HepG2 (cell line): Measurements from ENCODE around the gene DDX31. TPM values are rescaled to one million over a fixed set of nuclear protein-coding genes. Genes with fewer than 3 reads are reported as not detected.
A peak's percentile ranks its signal among the peaks of the same experiment; 100 is the strongest.

Experiments used
- ATAC-seq: fragments of 200-7000 bp; cut with Tn5 transposase; 3 replicates; pipeline ENCODE4 v1.9.1; 2020; ENCODE audit warnings: mild to moderate bottlenecking, moderate library complexity
- BruUV-seq: library from RNA; stranded (reverse); fragments of 400-500 nt; replicated peaks from 2 replicates; lab custom pipeline; 2021; lab: Mats Ljungman, UMichigan
- CTCF ChIA-PET: fragments of 300-600 bp; formaldehyde crosslinking; extraction: SDS; loops from one replicate; lab custom pipeline; 2021; ENCODE audit warnings: low total read pairs, inconsistent platforms, low intra/inter-chr PET ratio; lab: Yijun Ruan, JAX
- POLR2A ChIA-PET: fragments of 350-600 bp; sonication (Branson Sonifier 250); formaldehyde crosslinking; loops from one replicate; lab custom pipeline; 2020; ENCODE audit warnings: antibody characterized with exemption, inconsistent platforms; lab: Yijun Ruan, JAX
- DNase-seq: peaks from one replicate; pipeline ENCODE4 v3.0.0-alpha.2; 2015; ENCODE audit warnings: low spot score
- FAIRE-seq: peaks from 3 replicates; lab custom pipeline; 2011; peaks lifted over from hg19 to GRCh38; lab: Jason Lieb, UNC
- H2AFZ ChIP-seq: one replicate; pipeline ENCODE4 v1.6.1; 2011; ENCODE audit warnings: low read length, inconsistent platforms
- H3K27ac ChIP-seq: fragments of 300-600 bp; 3 replicates; pipeline ENCODE4 v1.8.0; 2011; ENCODE audit warnings: mixed run types, mild to moderate bottlenecking, mixed read lengths, low read length, inconsistent platforms; ENCODE audit not compliant: insufficient read depth; ENCODE audit errors: extremely low read length
- H3K27me3 ChIP-seq, 2 experiments: fragments of 200-600 bp in 1 of 2; 2 replicates in 1 of 2; 3 replicates in 1 of 2; pipeline versions ENCODE4 v1.6.0 to v1.8.0; 2011; ENCODE audit warnings: low read length in 2 of 2, mild to moderate bottlenecking in 2 of 2, moderate library complexity in 2 of 2, inconsistent platforms in 1 of 2; ENCODE audit not compliant: insufficient read depth in 2 of 2, control insufficient read depth in 1 of 2
- H3K36me3 ChIP-seq, 2 experiments: fragments of 200-600 bp in 1 of 2; replicated peaks in 1 of 2; 2 replicates in 1 of 2; 3 replicates in 1 of 2; pipeline versions ENCODE4 v1.5.1 to v1.8.0; 2011; ENCODE audit warnings: low read length in 2 of 2, inconsistent platforms in 1 of 2; ENCODE audit not compliant: insufficient read depth in 2 of 2, control insufficient read depth in 1 of 2
- H3K4me1 ChIP-seq: 2 replicates; pipeline ENCODE4 v1.5.1; 2012; ENCODE audit warnings: low read length, inconsistent platforms; ENCODE audit not compliant: insufficient read depth
- H3K4me2 ChIP-seq: 2 replicates; pipeline ENCODE4 v1.6.0; 2011; ENCODE audit warnings: low read depth, low read length, inconsistent platforms
- H3K4me3 ChIP-seq, 3 experiments: fragments of 200-600 bp in 1 of 3; sonication (generic), shearing (Covaris generic) in 1 of 3; replicated peaks in 1 of 3; 2 replicates each; pipeline ENCODE4 v1.5.1; 2011 to 2016; ENCODE audit warnings: low read length in 3 of 3, inconsistent platforms in 2 of 3, low read depth in 2 of 3, mild to moderate bottlenecking in 2 of 3, control low read depth in 1 of 3, mixed read lengths in 1 of 3; ENCODE audit not compliant: insufficient read depth in 1 of 3
- H3K79me2 ChIP-seq: one replicate; pipeline ENCODE4 v1.6.1; 2011; ENCODE audit warnings: low read length, inconsistent platforms; ENCODE audit not compliant: insufficient read depth
- H3K9ac ChIP-seq: 2 replicates; pipeline ENCODE4 v1.6.0; 2011; ENCODE audit warnings: mild to moderate bottlenecking, low read depth, low read length, inconsistent platforms; ENCODE audit not compliant: insufficient read depth
- H3K9me3 ChIP-seq: 2 replicates; pipeline ENCODE4 v1.5.1; 2012; ENCODE audit warnings: mild to moderate bottlenecking, low read length
- H4K20me1 ChIP-seq: 2 replicates; pipeline ENCODE4 v1.6.0; 2011; ENCODE audit warnings: inconsistent platforms, mild to moderate bottlenecking, low read length, moderate library complexity; ENCODE audit not compliant: insufficient read depth
- CEBPG ChIP-seq: IDR thresholded peaks from 2 replicates; pipeline ENCODE4 v1.6.1; 2016
- HMG20A ChIP-seq: IDR thresholded peaks from 2 replicates; pipeline ENCODE4 v1.6.1; 2016; ENCODE audit warnings: borderline replicate concordance
- IRF1 ChIP-seq: sonication (generic); formaldehyde crosslinking; IDR thresholded peaks from 2 replicates; pipeline ENCODE4 v1.4.0; 2020; ENCODE audit warnings: low read depth, mild to moderate bottlenecking, missing genetic modification reagents
- KLF12 ChIP-seq: sonication (generic); formaldehyde crosslinking; IDR thresholded peaks from 2 replicates; pipeline ENCODE4 v1.4.0; 2020; ENCODE audit warnings: missing genetic modification reagents, borderline replicate concordance
- MAFF ChIP-seq: IDR thresholded peaks from 2 replicates; pipeline ENCODE4 v1.6.1; 2011; ENCODE audit warnings: low read depth, low read length, improper control_type of control experiment
- MAFK ChIP-seq, 2 experiments: IDR thresholded peaks in 1 of 2; conservative IDR thresholded peaks in 1 of 2; 2 replicates each; pipeline ENCODE4 v1.6.1; 2011; ENCODE audit warnings: improper control_type of control experiment in 2 of 2, low read length in 2 of 2
- TFE3 ChIP-seq: IDR thresholded peaks from 2 replicates; pipeline ENCODE4 v1.6.1; 2016
- ZBTB7A ChIP-seq: sonication (generic); formaldehyde crosslinking; IDR thresholded peaks from 2 replicates; pipeline ENCODE4 v1.8.0; 2022; ENCODE audit warnings: mild to moderate bottlenecking, missing genetic modification reagents
- ZNF124 ChIP-seq: sonication (generic); formaldehyde crosslinking; IDR thresholded peaks from 2 replicates; pipeline ENCODE4 v1.4.0; 2020; ENCODE audit warnings: missing genetic modification reagents
- ZNF598 ChIP-seq: sonication (generic); formaldehyde crosslinking; IDR thresholded peaks from 2 replicates; pipeline ENCODE4 v1.5.1; 2020; ENCODE audit warnings: mild to moderate bottlenecking, missing genetic modification reagents, borderline replicate concordance
- WGBS: methylation state at CpG from one replicate; pipeline ENCODE4 v1.1.6; 2017; ENCODE audit warnings: low lambda C conversion rate; 5-methylcytosine and 5-hydroxymethylcytosine counted together
- in situ Hi-C: cut with HindIII; loops from 2 replicates; pipeline ENCODE4 v1.10.0; 2017; ENCODE audit warnings: low pct_unique_long_range_greater_than_20kb; ENCODE audit not compliant: extremely low pct_ligation_motif_present
- intact Hi-C: fragments of 100-400 bp; cut with micrococcal nuclease; formaldehyde crosslinking; loops from one replicate; pipeline ENCODE4 v1.10.0; 2022; ENCODE audit not compliant: unreplicated experiment
- polyA plus RNA-seq, 8 experiments: library from polyadenylated mRNA; depleted of rRNA in 3 of 8; stranded (reverse) in 7 of 8; unstranded in 1 of 8; fragments of >200 nt; fragmentation: Illumina TruSeq in 4 of 8; extraction: Trizol in 4 of 8; gene quantifications; 2 replicates each; pipeline versions ENCODE4 v1.2.1 to v1.2.3, GENCODE V29; 2011 to 2016; ENCODE audit warnings: low read depth in 4 of 8, missing spikeins in 1 of 8, mixed read lengths in 1 of 8; ENCODE audit not compliant: insufficient read depth in 1 of 8
- total RNA-seq, 5 experiments: library from RNA; depleted of rRNA; stranded (reverse); fragments of >200 nt; fragmentation: Illumina TruSeq; extraction: Trizol; gene quantifications; 2 replicates each; pipeline ENCODE4 v1.2.3, GENCODE V29; 2016; ENCODE audit warnings: low read depth in 1 of 5

DDX31 gene
- total and polyA plus RNA-seq, 2 of the 13 experiments (the other 11 are each of a cell fraction or from before 2014, with no cell fraction given), result 11.4 to 16.3 TPM

- WGBS, result 96% methylated on average over 5 of the region's 5 CpGs
- no peak for TF ChIP-seq IRF1 (CRISPR knock-in tag)
- TF ChIP-seq ZNF124 (CRISPR knock-in tag), result no peak
- no peak for TF ChIP-seq TFE3
- TF ChIP-seq MAFK (conservative IDR thresholded peaks at IDR 0.05 in 1 of 2, IDR thresholded peaks at IDR 0.05 in 1 of 2; ENCODE audit: low read length in 2 of 2), result peak; percentile 85 to 91
- TF ChIP-seq KLF12 (CRISPR knock-in tag), result no peak
- no peak for TF ChIP-seq CEBPG (CRISPR knock-in tag)
- TF ChIP-seq ZBTB7A (CRISPR knock-in tag), result no peak
- peak; percentile 85 for TF ChIP-seq MAFF
- no peak for TF ChIP-seq HMG20A (CRISPR knock-in tag)
- TF ChIP-seq ZNF598 (CRISPR knock-in tag), result no peak
- TF ChIP-seq, all 625 proteins: peak for 2
- no peak for FAIRE-seq
- H4K20me1 ChIP-seq, result no peaks in the 10 kb centered on the region
- no peak overlapping the region for H3K4me2 ChIP-seq
- ChIA-PET CTCF (no interaction called here), POLR2A (no interaction called here)
- H3K27me3 ChIP-seq, result no peaks in the 10 kb centered on the region
- ATAC-seq, result no peak
- H3K36me3 ChIP-seq, result peaks cover 20 to 60% of the 10 kb centered on the region in 2 experiments
- H3K9ac ChIP-seq, result no peak overlapping the region
- no peak overlapping the region for H2AFZ ChIP-seq
- in situ Hi-C loops (no loop called here), intact Hi-C loops (no loop called here)
- BruUV-seq, result no TSS peak
- H3K4me3 ChIP-seq, result no peak overlapping the region
- no peak for DNase-seq
- no peaks in the 10 kb centered on the region for H3K4me1 ChIP-seq
- no peaks in the 10 kb centered on the region for H3K9me3 ChIP-seq
- no peaks in the 10 kb centered on the region for H3K79me2 ChIP-seq
- H3K27ac ChIP-seq, result no peak overlapping the region
Measured at GRCh38 chr9:132616725-132617124, 53.1 kb downstream of the DDX31 start.
